Measurements from ENCODE around the gene ENGASE. TPM values are rescaled to one million over a fixed set of nuclear protein-coding genes. Genes with fewer than 3 reads are reported as not detected.

The ENGASE gene
- total RNA-seq, 1 donor from 2014 or later = 11.7 TPM

- H3K4me3 Mint-ChIP-seq = no peak overlapping the region
- H3K4me2 ChIP-seq = no peak overlapping the region
- H3K79me2 ChIP-seq (ENCODE audit: low read depth) = no peaks in the 10 kb centered on the region
- H3K27ac Mint-ChIP-seq = no peak overlapping the region
- H3K9me3 Mint-ChIP-seq = peaks cover 2% of the 10 kb centered on the region
- TF ChIP-seq EZH2phosphoT487 (IDR thresholded peaks at IDR 0.05) (no peak), EZH2 (IDR thresholded peaks at IDR 0.05) (no peak), CTCF (IDR thresholded peaks at IDR 0.05) (no peak)
- H3K27me3 Mint-ChIP-seq (ENCODE audit: insufficient read depth, low read depth) = no peaks in the 10 kb centered on the region
- no peak overlapping the region for H3K27ac ChIP-seq
- no peak overlapping the region for H2AFZ ChIP-seq (replicated peaks)
- H3K4me1 Mint-ChIP-seq = peaks cover 2% of the 10 kb centered on the region
- H3K36me3 Mint-ChIP-seq = no peaks in the 10 kb centered on the region
- H3K36me3 ChIP-seq = no peaks in the 10 kb centered on the region
- H4K20me1 ChIP-seq (ENCODE audit: low read depth) = no peaks in the 10 kb centered on the region
- no peaks in the 10 kb centered on the region for H3K27me3 ChIP-seq
- DNase-seq (ENCODE audit: low spot score) = no peak
- no peaks in the 10 kb centered on the region for H3F3A ChIP-seq (ENCODE audit: low read depth)
- H3K9ac ChIP-seq = no peak overlapping the region
- no peak overlapping the region for H3K4me3 ChIP-seq
- H3K9me3 ChIP-seq (ENCODE audit: low read depth) = no peaks in the 10 kb centered on the region
- H3K4me1 ChIP-seq = peaks cover 21% of the 10 kb centered on the region
These were observed 45.6 kb downstream of the ENGASE start for GRCh38 chr17:79120259-79120658.

GRCh38 chr17:79123988-79124387 lies 49.4 kb downstream of the ENGASE start:
- no peaks in the 10 kb centered on the region for H3K27me3 ChIP-seq
- H3K79me2 ChIP-seq (ENCODE audit: low read depth) = no peaks in the 10 kb centered on the region
- H3K9me3 Mint-ChIP-seq = peaks cover 2% of the 10 kb centered on the region
- H3K27ac Mint-ChIP-seq = no peak overlapping the region
- H3K9me3 ChIP-seq (ENCODE audit: low read depth) = no peaks in the 10 kb centered on the region
- H3K27me3 Mint-ChIP-seq (ENCODE audit: insufficient read depth, low read depth) = peaks cover 10% of the 10 kb centered on the region
- no peak overlapping the region for H3K27ac ChIP-seq
- H3F3A ChIP-seq (ENCODE audit: low read depth) = no peaks in the 10 kb centered on the region
- H3K4me2 ChIP-seq = no peak overlapping the region
- H3K4me3 Mint-ChIP-seq = peak overlapping the region; percentile 27
- H3K4me3 ChIP-seq = no peak overlapping the region
- H4K20me1 ChIP-seq (ENCODE audit: low read depth) = no peaks in the 10 kb centered on the region
- DNase-seq (ENCODE audit: low spot score) = no peak
- H3K36me3 ChIP-seq = no peaks in the 10 kb centered on the region
- no peaks in the 10 kb centered on the region for H3K4me1 Mint-ChIP-seq
- no peak overlapping the region for H3K9ac ChIP-seq
- no peak overlapping the region for H2AFZ ChIP-seq (replicated peaks)
- no peaks in the 10 kb centered on the region for H3K36me3 Mint-ChIP-seq
- TF ChIP-seq CTCF (IDR thresholded peaks at IDR 0.05) = no peak
- no peak for TF ChIP-seq EZH2 (IDR thresholded peaks at IDR 0.05)
- TF ChIP-seq EZH2phosphoT487 (IDR thresholded peaks at IDR 0.05) = no peak
- no peaks in the 10 kb centered on the region for H3K4me1 ChIP-seq

- no peak overlapping the region for H3K27ac ChIP-seq
- Mint-ChIP-seq H3K4me1 (no peaks in the 10 kb centered on the region), H3K36me3 (no peaks in the 10 kb centered on the region), H3K27me3 (ENCODE audit: insufficient read depth, low read depth) (peaks cover 10% of the 10 kb centered on the region), H3K27ac (no peak overlapping the region), H3K4me3 (no peak overlapping the region), H3K9me3 (peaks cover 2% of the 10 kb centered on the region)
- DNase-seq (ENCODE audit: low spot score) = no peak
- no peaks in the 10 kb centered on the region for H4K20me1 ChIP-seq (ENCODE audit: low read depth)
- H3K4me1 ChIP-seq = no peaks in the 10 kb centered on the region
- H3K4me2 ChIP-seq = no peak overlapping the region
- no peak overlapping the region for H2AFZ ChIP-seq (replicated peaks)
- no peak overlapping the region for H3K4me3 ChIP-seq
- no peaks in the 10 kb centered on the region for H3K27me3 ChIP-seq
- H3F3A ChIP-seq (ENCODE audit: low read depth) = no peaks in the 10 kb centered on the region
- TF ChIP-seq EZH2 (IDR thresholded peaks at IDR 0.05) (no peak), CTCF (IDR thresholded peaks at IDR 0.05) (no peak), EZH2phosphoT487 (IDR thresholded peaks at IDR 0.05) (no peak)
- no peaks in the 10 kb centered on the region for H3K9me3 ChIP-seq (ENCODE audit: low read depth)
- H3K79me2 ChIP-seq (ENCODE audit: low read depth) = no peaks in the 10 kb centered on the region
- no peak overlapping the region for H3K9ac ChIP-seq
- no peaks in the 10 kb centered on the region for H3K36me3 ChIP-seq
These were observed 50.0 kb downstream of the ENGASE start for GRCh38 chr17:79124513-79125209.

Measured in neural progenitor cell (in vitro differentiated cells).